OCI-LY1 (cell line): Measurements from ENCODE around the gene PRAMEF9.
"Not testable (repeated sequence)": the region's sequence is repeated elsewhere in the genome, so short reads cannot be mapped to it uniquely, and the experiment has no call there.

Experiments used
- H2AFZ ChIP-seq: fragments of 200-600 bp; sonication (generic), shearing (Covaris generic); 2 replicates; pipeline ENCODE4 v1.6.0; 2014; ENCODE audit warnings: antibody characterized with exemption, mild to moderate bottlenecking, low read length
- H3F3A ChIP-seq: fragments of 200-600 bp; sonication (generic), shearing (Covaris generic); 2 replicates; pipeline ENCODE4 v1.6.0; 2014; ENCODE audit warnings: mild to moderate bottlenecking, antibody characterized with exemption, low read length, moderate library complexity; ENCODE audit not compliant: insufficient read depth
- H3K27ac ChIP-seq: fragments of 200-600 bp; sonication (generic); 2 replicates; pipeline ENCODE4 v1.5.1; 2014; ENCODE audit warnings: low read length, mixed run types, mild to moderate bottlenecking, low read depth; ENCODE audit not compliant: poor library complexity, severe bottlenecking
- H3K27me3 ChIP-seq: fragments of 200-600 bp; sonication (generic); 2 replicates; pipeline ENCODE4 v1.6.0; 2014; ENCODE audit warnings: antibody characterized with exemption, mild to moderate bottlenecking, low read length, moderate library complexity; ENCODE audit not compliant: insufficient read depth
- H3K36me3 ChIP-seq: fragments of 200-600 bp; sonication (generic); 2 replicates; pipeline ENCODE4 v1.6.1; 2014; ENCODE audit warnings: mild to moderate bottlenecking, antibody characterized with exemption, low read length, moderate library complexity, mixed read lengths; ENCODE audit not compliant: insufficient read depth
- H3K4me1 ChIP-seq: fragments of 200-600 bp; sonication (generic); 2 replicates; pipeline ENCODE4 v1.5.1; 2014; ENCODE audit warnings: mild to moderate bottlenecking, low read length, moderate library complexity; ENCODE audit not compliant: insufficient read depth, severe bottlenecking
- H3K4me2 ChIP-seq: fragments of 200-600 bp; sonication (generic), shearing (Covaris generic); 2 replicates; pipeline ENCODE4 v1.6.1; 2014; ENCODE audit warnings: low read length
- H3K4me3 ChIP-seq: fragments of 200-600 bp; sonication (generic); 2 replicates; pipeline ENCODE4 v1.5.1; 2014; ENCODE audit warnings: low read length, low read depth, mild to moderate bottlenecking, mixed read lengths; ENCODE audit not compliant: poor library complexity, severe bottlenecking
- H3K79me2 ChIP-seq: fragments of 200-600 bp; shearing (Covaris generic); 2 replicates; pipeline ENCODE4 v1.6.1; 2016; ENCODE audit warnings: mixed run types, low read length, mixed read lengths; ENCODE audit not compliant: insufficient read depth
- H3K9ac ChIP-seq: fragments of 200-600 bp; sonication (generic), shearing (Covaris generic); 2 replicates; pipeline ENCODE4 v1.6.1; 2014; ENCODE audit warnings: mild to moderate bottlenecking, low read length, mixed read lengths
- H3K9me2 ChIP-seq: fragments of 200-600 bp; sonication (generic), shearing (Covaris generic); 2 replicates; pipeline ENCODE4 v1.6.1; 2014; ENCODE audit warnings: low read depth, mild to moderate bottlenecking, low read length, mixed read lengths
- H3K9me3 ChIP-seq: fragments of 200-600 bp; shearing (Covaris generic); 2 replicates; pipeline ENCODE4 v1.6.1; 2014; ENCODE audit warnings: low read length, mixed read lengths
- H4K20me1 ChIP-seq: fragments of 200-600 bp; sonication (generic), shearing (Covaris generic); 2 replicates; pipeline ENCODE4 v1.6.0; 2016; ENCODE audit warnings: mild to moderate bottlenecking, low read length; ENCODE audit not compliant: insufficient read depth
- CTCF ChIP-seq: fragments of 200-600 bp; sonication (generic), shearing (Covaris generic); IDR thresholded peaks from 2 replicates; pipeline ENCODE4 v1.5.1; 2017; ENCODE audit warnings: mild to moderate bottlenecking, antibody characterized with exemption, low read length, moderate library complexity, mixed read lengths
- EZH2 ChIP-seq: fragments of 200-600 bp; sonication (generic), shearing (Covaris generic); IDR thresholded peaks from 2 replicates; pipeline ENCODE4 v1.8.0; 2017; ENCODE audit warnings: borderline replicate concordance, mixed run types, mild to moderate bottlenecking, antibody characterized with exemption, low read length, moderate library complexity, mixed read lengths

PRAMEF9 gene

GRCh38 chr1:13224480-13225060, 52.9 kb downstream of the PRAMEF9 start:
- H3K27ac ChIP-seq: no peak overlapping the region
- no peak overlapping the region for H3K9ac ChIP-seq
- H3K27me3 ChIP-seq: no peaks in the 10 kb centered on the region
- no peaks in the 10 kb centered on the region for H3K9me3 ChIP-seq
- H3F3A ChIP-seq: no peaks in the 10 kb centered on the region
- no peaks in the 10 kb centered on the region for H4K20me1 ChIP-seq
- no peak overlapping the region for H2AFZ ChIP-seq
- no peak for TF ChIP-seq CTCF
- TF ChIP-seq EZH2: no peak
- no peaks in the 10 kb centered on the region for H3K9me2 ChIP-seq
- no peaks in the 10 kb centered on the region for H3K79me2 ChIP-seq
- H3K4me2 ChIP-seq: no peak overlapping the region
- no peak overlapping the region for H3K4me3 ChIP-seq
- no peaks in the 10 kb centered on the region for H3K4me1 ChIP-seq
- no peaks in the 10 kb centered on the region for H3K36me3 ChIP-seq

GRCh38 chr1:13225675-13226204, 54.1 kb downstream of the PRAMEF9 start, which contains the start of gene PRAMEF18:
Gene PRAMEF18, minus strand, starts transcription at chr1:13226154. Its CDS starts 48 bp downstream, at chr1:13226106.
- not testable (repeated sequence) for H4K20me1 ChIP-seq, H3K4me2 ChIP-seq, H3K9ac ChIP-seq, H3K4me1 ChIP-seq, H3K9me3 ChIP-seq, H3K36me3 ChIP-seq, H3K9me2 ChIP-seq, H2AFZ ChIP-seq, H3K27me3 ChIP-seq, H3K27ac ChIP-seq, H3K4me3 ChIP-seq, H3K79me2 ChIP-seq, H3F3A ChIP-seq

- H2AFZ ChIP-seq, H3K9me2 ChIP-seq, H3K36me3 ChIP-seq, H3K27me3 ChIP-seq, H3K79me2 ChIP-seq, H3K27ac ChIP-seq, H3F3A ChIP-seq, H3K9me3 ChIP-seq, H3K9ac ChIP-seq, H3K4me1 ChIP-seq, H3K4me2 ChIP-seq, H3K4me3 ChIP-seq, H4K20me1 ChIP-seq: not testable (repeated sequence)
These were observed 55.8 kb downstream of the PRAMEF9 start for GRCh38 chr1:13227271-13228055.

- Histone ChIP-seq H3F3A (no peaks in the 10 kb centered on the region), H2AFZ (no peak overlapping the region), H3K9ac (no peak overlapping the region), H3K4me3 (no peak overlapping the region), H4K20me1 (no peaks in the 10 kb centered on the region), H3K79me2 (no peaks in the 10 kb centered on the region), H3K27ac (no peak overlapping the region), H3K4me1 (no peaks in the 10 kb centered on the region), H3K4me2 (no peak overlapping the region), H3K9me2 (no peaks in the 10 kb centered on the region), H3K9me3 (no peaks in the 10 kb centered on the region), H3K36me3 (no peaks in the 10 kb centered on the region), H3K27me3 (no peaks in the 10 kb centered on the region)
- TF ChIP-seq EZH2: no peak
- peak; percentile 57 for TF ChIP-seq CTCF
These were observed 56.7 kb downstream of the PRAMEF9 start for GRCh38 chr1:13228343-13228781.
